Parathyroid adenoma (tissue), 2 donors: ENCODE results near the gene SREBF1.

ENCODE experiments used
- H2AFZ ChIP-seq: fragments of 300-600 bp; sonication (generic); one replicate; pipeline ENCODE4 v1.7.0; 2017; ENCODE audit warnings: antibody characterized with exemption, mild to moderate bottlenecking
- H3K27ac ChIP-seq: fragments of 300-600 bp; sonication (generic); one replicate; pipeline ENCODE4 v1.7.0; 2017
- H3K27me3 ChIP-seq: fragments of 300-600 bp; sonication (generic); one replicate; pipeline ENCODE4 v1.7.0; 2017; ENCODE audit warnings: low read length; ENCODE audit not compliant: control insufficient read depth, insufficient read depth
- H3K36me3 ChIP-seq: fragments of 300-600 bp; sonication (generic); one replicate; pipeline ENCODE4 v1.7.0; 2017; ENCODE audit warnings: low read length; ENCODE audit not compliant: control insufficient read depth, insufficient read depth
- H3K4me1 ChIP-seq: fragments of 300-600 bp; sonication (generic); one replicate; pipeline ENCODE4 v1.7.0; 2017; ENCODE audit warnings: control low read depth
- H3K4me2 ChIP-seq: fragments of 300-600 bp; sonication (generic); one replicate; pipeline ENCODE4 v1.7.0; 2017; ENCODE audit warnings: low read length
- H3K4me3 ChIP-seq: fragments of 300-600 bp; sonication (generic); one replicate; pipeline ENCODE4 v1.7.0; 2017; ENCODE audit warnings: low read depth, low read length
- H3K79me2 ChIP-seq: fragments of 300-600 bp; sonication (generic); one replicate; pipeline ENCODE4 v1.7.0; 2017; ENCODE audit warnings: control low read depth
- H3K9ac ChIP-seq: fragments of 300-600 bp; sonication (generic); one replicate; pipeline ENCODE4 v1.7.0; 2017; ENCODE audit warnings: mild to moderate bottlenecking
- H3K9me3 ChIP-seq: fragments of 300-600 bp; sonication (generic); one replicate; pipeline ENCODE4 v1.7.0; 2017; ENCODE audit warnings: low read length; ENCODE audit not compliant: control insufficient read depth
- CTCF ChIP-seq: fragments of 300-600 bp; sonication (generic); IDR thresholded peaks from one replicate; pipeline ENCODE4 v1.7.0; 2017; ENCODE audit warnings: antibody characterized with exemption, mild to moderate bottlenecking
- donor health status: primary hyperparathyroidism.

The SREBF1 gene

GRCh38 chr17:17784657-17785267, 52.0 kb downstream of the SREBF1 start:
- Histone ChIP-seq H3K4me2 (peak overlapping the region; percentile 94), H3K79me2 (peaks cover 53% of the 10 kb centered on the region), H3K9me3 (no peaks in the 10 kb centered on the region), H3K4me3 (no peak overlapping the region), H3K27me3 (no peaks in the 10 kb centered on the region), H3K9ac (no peak overlapping the region), H2AFZ (no peak overlapping the region), H3K4me1 (peaks cover 30% of the 10 kb centered on the region), H3K27ac (no peak overlapping the region), H3K36me3 (no peaks in the 10 kb centered on the region)
- TF ChIP-seq CTCF, result peak; percentile 18

- peak overlapping the region; percentile 20 for H2AFZ ChIP-seq
- H3K79me2 ChIP-seq, result peaks cover 47% of the 10 kb centered on the region
- no peaks in the 10 kb centered on the region for H3K9me3 ChIP-seq
- H3K4me3 ChIP-seq, result peak overlapping the region; percentile 59
- H3K36me3 ChIP-seq, result no peaks in the 10 kb centered on the region
- H3K27ac ChIP-seq, result peak overlapping the region; percentile 86
- no peak overlapping the region for H3K9ac ChIP-seq
- peak overlapping the region; percentile 94 for H3K4me2 ChIP-seq
- H3K27me3 ChIP-seq, result no peaks in the 10 kb centered on the region
- H3K4me1 ChIP-seq, result peaks cover 30% of the 10 kb centered on the region
- TF ChIP-seq CTCF, result no peak
Measured at GRCh38 chr17:17783825-17784656, 52.7 kb downstream of the SREBF1 start.

- peak; percentile 33 for TF ChIP-seq CTCF
- peak overlapping the region; percentile 86 for H3K27ac ChIP-seq
- H3K9me3 ChIP-seq, result no peaks in the 10 kb centered on the region
- peak overlapping the region; percentile 59 for H3K4me3 ChIP-seq
- H3K9ac ChIP-seq, result peak overlapping the region; percentile 21
- H3K4me1 ChIP-seq, result peaks cover 30% of the 10 kb centered on the region
- H3K79me2 ChIP-seq, result peaks cover 39% of the 10 kb centered on the region
- H3K4me2 ChIP-seq, result peak overlapping the region; percentile 94
- no peaks in the 10 kb centered on the region for H3K36me3 ChIP-seq
- no peaks in the 10 kb centered on the region for H3K27me3 ChIP-seq
- H2AFZ ChIP-seq, result peak overlapping the region; percentile 59
Measured at GRCh38 chr17:17783116-17783824, 53.5 kb downstream of the SREBF1 start.

GRCh38 chr17:17782523-17783115, 54.2 kb downstream of the SREBF1 start:
- H3K4me1 ChIP-seq, result peaks cover 30% of the 10 kb centered on the region
- peak overlapping the region; percentile 59 for H3K4me3 ChIP-seq
- peak overlapping the region; percentile 86 for H3K27ac ChIP-seq
- H3K9ac ChIP-seq, result peak overlapping the region; percentile 21
- no peak for TF ChIP-seq CTCF
- no peaks in the 10 kb centered on the region for H3K36me3 ChIP-seq
- H2AFZ ChIP-seq, result peak overlapping the region; percentile 59
- H3K27me3 ChIP-seq, result no peaks in the 10 kb centered on the region
- no peaks in the 10 kb centered on the region for H3K9me3 ChIP-seq
- H3K79me2 ChIP-seq, result peaks cover 36% of the 10 kb centered on the region
- peak overlapping the region; percentile 94 for H3K4me2 ChIP-seq
